Liver (tissue), 9 donors: ENCODE data around the gene PPY. TPM values are rescaled to one million over a fixed set of nuclear protein-coding genes. Genes with fewer than 3 reads are reported as not detected.

Source experiments
- DNase-seq: peaks from one replicate; pipeline ENCODE4 v3.0.0-alpha.2; 2017; ENCODE audit warnings: low spot score
- H3K27ac ChIP-seq, 2 donors: one replicate each; pipeline ENCODE4 v1.7.0; 2013; ENCODE audit warnings: inconsistent platforms in 2 of 2, low read length in 2 of 2, control low read depth in 1 of 2, low read depth in 1 of 2, mild to moderate bottlenecking in 1 of 2
- H3K27me3 ChIP-seq, 4 donors: one replicate each; pipeline versions ENCODE4 v1.6.1 to v1.7.0; 2013; ENCODE audit warnings: low read length in 3 of 4, inconsistent platforms in 1 of 4, mild to moderate bottlenecking in 1 of 4, moderate library complexity in 1 of 4; ENCODE audit not compliant: control insufficient read depth in 4 of 4, insufficient read depth in 4 of 4
- H3K36me3 ChIP-seq, 4 donors: one replicate each; pipeline versions ENCODE4 v1.6.1 to v1.7.0; 2013; ENCODE audit warnings: low read length in 3 of 4, mild to moderate bottlenecking in 3 of 4, low read depth in 1 of 4, moderate library complexity in 1 of 4; ENCODE audit not compliant: control insufficient read depth in 4 of 4, insufficient read depth in 3 of 4
- H3K4me1 ChIP-seq, 4 donors: one replicate each; pipeline versions ENCODE4 v1.6.1 to v1.7.0; 2013; ENCODE audit warnings: low read length in 3 of 4, mild to moderate bottlenecking in 3 of 4, moderate library complexity in 1 of 4; ENCODE audit not compliant: control insufficient read depth in 4 of 4, insufficient read depth in 4 of 4
- H3K4me3 ChIP-seq, 3 donors: one replicate each; pipeline versions ENCODE4 v1.6.1 to v1.7.0; 2013; ENCODE audit warnings: low read length in 3 of 3, control low read depth in 1 of 3, low read depth in 1 of 3, mild to moderate bottlenecking in 1 of 3
- H3K9ac ChIP-seq, 2 donors: one replicate each; pipeline ENCODE4 v1.7.0; 2013; ENCODE audit warnings: low read length in 2 of 2, mild to moderate bottlenecking in 2 of 2, moderate library complexity in 2 of 2, control low read depth in 1 of 2, low read depth in 1 of 2
- H3K9me3 ChIP-seq, 4 donors: one replicate each; pipeline versions ENCODE4 v1.6.1 to v1.7.0; 2013; ENCODE audit warnings: low read length in 3 of 4; ENCODE audit not compliant: control insufficient read depth in 4 of 4
- ATF3 ChIP-seq: IDR thresholded peaks from 2 replicates; pipeline ENCODE4 v1.6.1; 2016; ENCODE audit warnings: antibody characterized with exemption
- CTCF ChIP-seq: fragments of 150-350 bp; IDR thresholded peaks from 2 replicates; pipeline ENCODE4 v1.5.1; 2017; ENCODE audit warnings: improper control_type of control experiment, low read depth, low read length; ENCODE audit not compliant: missing input control
- EGR1 ChIP-seq, 2 donors: IDR thresholded peaks; 2 replicates each; pipeline ENCODE4 v1.6.1; 2016 to 2018; ENCODE audit warnings: antibody characterized with exemption in 2 of 2, low read depth in 2 of 2
- FOXA2 ChIP-seq: IDR thresholded peaks from 2 replicates; pipeline ENCODE4 v1.6.1; 2016; ENCODE audit warnings: antibody characterized with exemption
- GABPA ChIP-seq, 2 donors: IDR thresholded peaks in 1 of 2; conservative IDR thresholded peaks in 1 of 2; 2 replicates each; pipeline ENCODE4 v1.6.1; 2016; ENCODE audit warnings: antibody characterized with exemption in 2 of 2, mild to moderate bottlenecking in 1 of 2, moderate library complexity in 1 of 2
- HNF4A ChIP-seq, 2 donors: conservative IDR thresholded peaks; 2 replicates each; pipeline ENCODE4 v1.6.1; 2016; ENCODE audit warnings: antibody characterized with exemption in 2 of 2, mild to moderate bottlenecking in 2 of 2
- HNF4G ChIP-seq: IDR thresholded peaks from 2 replicates; pipeline ENCODE4 v1.6.1; 2016; ENCODE audit warnings: antibody characterized with exemption
- JUND ChIP-seq, 2 donors: IDR thresholded peaks; 2 replicates each; pipeline ENCODE4 v1.6.1; 2016; ENCODE audit warnings: antibody characterized with exemption in 2 of 2
- MAX ChIP-seq: IDR thresholded peaks from 2 replicates; pipeline ENCODE4 v1.6.1; 2016; ENCODE audit warnings: antibody characterized with exemption
- NR2F2 ChIP-seq: IDR thresholded peaks from 2 replicates; pipeline ENCODE4 v1.6.1; 2016; ENCODE audit warnings: antibody characterized with exemption
- REST ChIP-seq: IDR thresholded peaks from 2 replicates; pipeline ENCODE4 v1.6.1; 2016; ENCODE audit warnings: antibody characterized with exemption, mild to moderate bottlenecking
- RXRA ChIP-seq, 2 donors: IDR thresholded peaks; 2 replicates each; pipeline ENCODE4 v1.6.1; 2017 to 2018; ENCODE audit warnings: antibody characterized with exemption in 2 of 2, mild to moderate bottlenecking in 1 of 2
- SP1 ChIP-seq: IDR thresholded peaks from 2 replicates; pipeline ENCODE4 v1.6.1; 2018; ENCODE audit warnings: antibody characterized with exemption, mild to moderate bottlenecking
- TAF1 ChIP-seq: conservative IDR thresholded peaks from 2 replicates; pipeline ENCODE4 v1.6.1; 2016; ENCODE audit warnings: antibody characterized with exemption, mild to moderate bottlenecking
- YY1 ChIP-seq: IDR thresholded peaks from 2 replicates; pipeline ENCODE4 v1.6.1; 2016; ENCODE audit warnings: antibody characterized with exemption, mild to moderate bottlenecking
- ZBTB33 ChIP-seq: IDR thresholded peaks from 2 replicates; pipeline ENCODE4 v1.6.1; 2016; ENCODE audit warnings: antibody characterized with exemption
- WGBS: extraction: QIAGEN DNeasy Blood & Tissue Kit; methylation state at CpG from one replicate; pipeline ENCODE4 v1.1.7; 2013; 5-methylcytosine and 5-hydroxymethylcytosine counted together
- polyA plus RNA-seq, 2 donors: library from polyadenylated mRNA; stranded (reverse) in 1 of 2; unstranded in 1 of 2; fragments of 200-250 nt in 1 of 2; fragments of >200 nt in 1 of 2; fragmentation: Nextera tagmentation in 1 of 2; extraction: Ambion mirVana in 1 of 2; gene quantifications; one replicate each; pipeline versions ENCODE4 v1.2.1 to v1.2.3, GENCODE V29; 2013 to 2015
- total RNA-seq, 2 donors: library from RNA; depleted of rRNA; stranded (reverse); fragments of >200 nt; gene quantifications; one replicate each; pipeline ENCODE4 v1.2.3, GENCODE V29; 2014
- donor health status: healthy.
- donor health status: healthy.
- donor health status: healthy.
- donor health status: healthy.
- donor health status: healthy.

Gene PPY
- total and polyA plus RNA-seq, 4 donors, result not detected

GRCh38 chr17:43892647-43892952, 49.7 kb downstream of the PPY start:
- H3K4me3 ChIP-seq, result no peak overlapping the region
- DNase-seq, result no peak
- H3K36me3 ChIP-seq, result no peaks in the 10 kb centered on the region
- no peaks in the 10 kb centered on the region for H3K9me3 ChIP-seq
- no peak overlapping the region for H3K9ac ChIP-seq
- 53% methylated on average over 4 of the region's 4 CpGs for WGBS
- TF ChIP-seq FOXA2 (no peak), GABPA (IDR thresholded peaks at IDR 0.05 in 1 of 2, conservative IDR thresholded peaks at IDR 0.05 in 1 of 2) (no peak), CTCF (no peak), SP1 (no peak), HNF4G (no peak), MAX (no peak), ZBTB33 (no peak), TAF1 (no peak), NR2F2 (no peak), ATF3 (no peak), EGR1 (IDR thresholded peaks at IDR 0.05; ENCODE audit: low read depth in 2 of 2) (no peak), REST (no peak), YY1 (no peak), HNF4A (conservative IDR thresholded peaks at IDR 0.05) (no peak)
- H3K27me3 ChIP-seq, result peaks cover 0 to 3% (median 0%) of the 10 kb centered on the region in 4 donors
- no peaks in the 10 kb centered on the region for H3K4me1 ChIP-seq
- H3K27ac ChIP-seq, result no peak overlapping the region

- no peak for DNase-seq
- whole genome bisulfite sequencing, result 90% methylated on average over 5 of the region's 5 CpGs
Observed at GRCh38 chr17:43891851-43892646, 50.2 kb downstream of the PPY start.

More at GRCh38 chr17:43891851-43892646, 50.2 kb downstream of the PPY start:
- Histone ChIP-seq H3K9ac (no peak overlapping the region), H3K9me3 (no peaks in the 10 kb centered on the region), H3K36me3 (no peaks in the 10 kb centered on the region), H3K27me3 (peaks cover 0 to 3% (median 0%) of the 10 kb centered on the region in 4 donors), H3K4me3 (no peak overlapping the region), H3K27ac (no peak overlapping the region), H3K4me1 (no peaks in the 10 kb centered on the region)
- TF ChIP-seq REST (no peak), RXRA (IDR thresholded peaks at IDR 0.05) (no peak), HNF4G (no peak), ZBTB33 (no peak), SP1 (no peak), NR2F2 (no peak), GABPA (IDR thresholded peaks at IDR 0.05 in 1 of 2, conservative IDR thresholded peaks at IDR 0.05 in 1 of 2) (no peak), JUND (IDR thresholded peaks at IDR 0.05) (no peak), ATF3 (no peak), TAF1 (no peak)
